ENCODE data around the gene ANK2.

Gene ANK2

DNA sequence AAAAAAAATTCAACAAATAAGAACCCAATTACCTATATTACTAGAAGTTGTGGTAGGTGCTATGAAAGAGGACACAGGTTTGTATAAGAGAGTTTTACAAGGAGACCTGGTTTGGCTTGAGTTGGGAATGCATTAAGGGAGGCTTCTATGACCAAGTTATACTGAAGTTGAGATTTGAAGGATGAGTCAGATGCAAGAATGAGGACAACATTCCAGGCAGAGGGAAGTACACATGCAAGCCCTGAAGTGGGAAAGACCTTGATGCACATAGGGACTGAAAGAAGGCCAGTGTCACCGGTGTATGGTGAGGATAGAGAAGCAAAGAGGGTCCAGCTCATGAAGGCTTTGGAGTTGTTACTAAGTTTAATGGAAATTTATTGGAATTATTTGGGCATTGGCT is 52.2 kb downstream of the ANK2 start:
- no peak for DNase-seq

DNA sequence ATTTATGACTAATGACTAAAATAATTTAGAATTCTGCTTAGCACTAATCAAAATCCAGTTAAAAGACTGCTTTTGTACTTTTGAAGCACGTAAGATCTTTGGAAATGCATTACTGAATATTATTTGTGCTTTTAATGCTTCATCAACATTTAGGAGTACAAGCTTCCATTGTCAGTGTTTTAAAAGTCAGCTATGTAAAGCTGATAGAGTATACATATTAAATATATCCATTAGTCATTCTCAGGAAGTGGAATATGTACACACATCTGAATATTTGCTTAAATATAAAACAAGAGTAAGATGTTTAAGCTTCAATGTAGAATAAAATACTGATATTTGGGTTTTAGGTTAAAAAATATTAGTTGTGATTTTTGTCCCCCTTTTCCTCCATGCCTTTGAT is 54.1 kb downstream of the ANK2 start:
- DNase-seq = no peak

DNA sequence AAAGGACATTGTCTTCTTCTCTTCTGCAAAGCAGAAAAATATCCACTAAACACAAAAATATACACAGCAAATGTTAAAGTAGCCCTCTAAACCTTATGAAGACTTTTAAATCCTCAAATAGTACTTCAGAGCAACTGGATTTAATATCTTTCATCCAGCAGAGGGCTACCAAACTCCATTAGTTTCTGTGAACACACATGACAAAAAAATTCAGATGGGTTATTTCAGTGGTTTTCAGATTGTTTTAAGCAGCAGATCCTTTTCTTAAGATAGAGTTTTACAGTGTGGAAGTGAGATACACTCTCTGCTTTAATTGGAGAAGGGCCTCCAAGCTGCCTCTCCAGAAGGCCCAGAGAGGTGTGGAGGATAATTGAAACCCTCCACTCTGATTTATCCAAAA is 56.7 kb downstream of the ANK2 start:
- no peak for DNase-seq

DNA sequence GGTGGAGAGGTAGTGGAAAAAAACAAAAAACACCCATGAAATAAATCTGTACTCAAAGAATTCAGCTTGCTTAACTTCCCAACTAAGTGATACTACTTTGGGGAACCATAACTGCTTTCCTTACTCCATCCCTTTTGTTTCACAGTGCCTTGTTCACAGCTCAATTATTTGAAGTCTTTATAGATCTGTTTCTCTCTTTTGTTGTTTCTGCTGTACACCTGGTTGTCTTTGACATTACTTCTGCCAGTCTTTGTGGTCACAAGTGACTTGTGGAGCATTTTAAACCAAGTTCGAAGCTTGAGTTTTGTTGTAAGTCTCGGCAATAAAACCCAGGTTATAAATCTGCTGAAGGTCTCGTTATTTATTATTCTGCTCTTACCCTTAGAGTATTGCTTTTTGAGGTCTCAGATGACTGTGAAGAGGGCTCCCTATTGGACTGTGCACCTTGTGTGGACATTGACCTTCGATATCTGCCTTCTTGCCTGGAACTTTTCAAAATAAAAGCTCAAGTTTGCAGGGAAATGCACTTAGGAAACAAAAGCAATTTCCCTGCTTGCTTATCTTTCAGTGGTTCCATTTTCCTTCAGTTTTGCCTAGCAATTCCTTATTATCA is 59.8 kb downstream of the ANK2 start:
- no peak for DNase-seq

DNA sequence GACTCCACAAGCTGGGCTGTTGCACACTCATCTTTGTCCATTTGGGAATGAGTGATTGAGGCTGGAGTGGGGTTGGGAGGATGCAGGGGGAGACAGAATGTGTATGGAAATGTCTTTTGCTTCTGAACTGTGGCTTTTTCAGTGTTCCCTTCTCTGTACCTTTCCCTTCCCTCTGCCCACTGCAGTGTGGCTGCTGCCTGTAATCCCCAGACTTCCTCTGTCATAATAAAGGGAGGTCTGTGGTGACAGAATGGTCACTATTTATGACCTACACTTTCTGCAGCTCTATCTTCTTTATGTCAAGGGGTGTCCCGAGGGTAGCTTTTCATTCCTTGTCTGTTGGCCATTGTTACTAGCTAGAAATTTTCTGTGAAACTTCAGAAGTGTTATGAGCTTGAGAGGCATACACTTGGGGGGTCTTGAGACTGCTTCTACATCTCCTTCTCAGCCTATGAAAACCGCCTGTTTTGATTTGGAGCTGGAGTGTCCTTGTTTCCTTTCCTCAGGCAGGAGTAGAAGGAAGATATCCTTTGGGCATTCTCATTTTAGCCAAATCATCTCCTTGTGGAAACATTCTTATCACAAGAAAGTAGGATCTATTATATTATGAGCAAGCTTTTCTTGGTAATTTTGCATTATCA is 63.0 kb downstream of the ANK2 start:
- DNase-seq = no peak

DNA sequence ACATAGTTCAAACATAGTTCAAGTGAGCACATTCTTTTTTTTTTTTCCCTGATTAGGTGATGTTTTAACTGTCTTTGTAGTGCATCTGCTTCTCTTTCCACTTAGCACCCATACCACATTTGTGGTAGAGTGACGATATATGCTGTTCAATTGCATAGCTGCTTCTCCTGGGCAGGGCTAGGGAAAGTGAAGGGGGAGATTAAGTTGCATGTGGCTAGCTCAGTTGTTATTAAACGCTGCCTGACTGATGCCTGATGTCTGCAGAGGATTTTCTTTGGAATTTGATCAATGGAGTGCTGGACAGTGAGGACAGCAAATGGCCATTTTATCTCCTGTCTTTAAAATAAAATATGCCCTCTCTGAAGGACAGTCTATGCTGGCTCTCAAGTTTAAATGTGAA is 63.7 kb downstream of the ANK2 start:
- DNase-seq = no peak

DNA sequence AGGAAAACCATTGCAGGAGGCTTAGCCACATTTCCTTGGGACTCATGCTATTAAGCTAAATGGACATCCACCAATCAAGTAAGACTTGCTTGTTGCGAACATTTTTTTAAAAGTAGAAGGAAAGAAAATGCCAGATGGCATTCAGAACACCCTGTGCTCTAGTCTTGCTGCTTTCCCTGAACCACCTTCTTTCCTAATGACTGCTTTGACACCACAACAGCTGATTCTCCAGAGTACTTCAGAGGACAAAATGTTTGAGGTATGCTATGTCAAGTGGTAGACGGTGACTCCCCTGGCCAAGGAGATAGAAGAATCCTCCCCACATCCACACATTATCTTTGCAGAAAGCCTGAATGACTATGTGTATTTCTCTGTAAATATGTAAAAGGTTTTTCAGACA is 65.4 kb downstream of the ANK2 start:
- no peak for DNase-seq

DNA sequence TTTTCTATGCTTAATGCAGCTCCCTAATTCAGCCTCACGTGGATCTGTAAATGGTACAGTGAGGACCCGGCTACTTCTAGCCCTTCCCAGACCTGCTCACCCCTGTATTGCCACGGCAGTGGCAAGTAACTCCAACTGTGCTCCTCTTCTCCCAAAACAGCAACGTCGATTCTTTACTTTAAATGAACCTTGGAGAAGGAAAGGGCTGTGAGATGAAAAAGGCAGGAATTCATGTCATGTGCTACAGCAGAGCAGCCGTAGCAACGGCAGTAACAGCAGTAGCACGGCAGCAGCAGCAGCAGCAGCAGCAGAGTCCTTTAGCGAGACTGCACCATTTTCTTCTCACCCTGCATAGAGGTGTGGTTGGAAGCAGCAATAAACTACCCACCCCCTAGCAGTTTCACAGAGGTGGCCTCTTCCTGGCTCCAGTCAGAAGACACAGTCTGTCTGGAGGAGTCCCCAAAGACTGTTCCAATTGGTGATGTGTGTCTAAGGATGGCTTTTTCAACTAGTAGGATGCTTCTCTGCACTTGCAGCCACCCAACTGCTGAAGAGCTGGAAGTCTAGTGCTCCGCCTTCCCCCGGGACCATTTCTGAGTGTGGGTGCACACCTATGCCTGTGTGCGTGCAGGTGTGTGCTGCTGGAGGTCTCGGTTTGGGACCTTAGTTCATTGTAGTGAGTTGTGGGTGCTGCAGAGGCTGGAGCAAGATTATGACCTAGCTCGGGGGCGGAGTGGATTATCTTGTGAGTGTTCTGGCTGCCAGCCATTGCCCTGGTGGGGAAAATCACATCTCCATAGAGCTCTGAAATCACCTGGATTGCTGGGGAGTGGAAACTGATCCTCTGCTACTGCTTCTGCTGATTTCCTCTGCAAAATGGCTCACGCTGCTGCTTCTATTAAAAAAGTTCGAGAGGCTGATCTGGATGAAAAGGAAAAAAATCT is 67.2 kb downstream of the ANK2 start:
- no peak for DNase-seq

DNA sequence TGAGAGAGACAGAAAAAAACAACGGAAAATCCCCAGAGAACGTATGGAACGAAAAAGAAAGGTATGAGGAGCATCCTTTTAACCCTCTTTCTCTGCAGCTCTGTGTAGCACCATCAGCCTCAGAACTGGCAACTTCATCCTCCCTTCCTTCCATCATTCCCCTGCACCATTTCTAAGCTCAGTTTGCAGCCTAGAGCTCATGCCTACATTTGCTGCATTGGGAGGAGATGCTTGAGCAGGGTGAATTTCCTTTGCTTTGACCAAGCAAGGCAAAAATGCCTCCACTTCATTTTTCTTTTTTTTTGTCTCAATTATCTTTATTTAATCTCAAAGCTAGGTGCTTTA is 67.9 kb downstream of the ANK2 start:
- DNase-seq = no peak

DNA sequence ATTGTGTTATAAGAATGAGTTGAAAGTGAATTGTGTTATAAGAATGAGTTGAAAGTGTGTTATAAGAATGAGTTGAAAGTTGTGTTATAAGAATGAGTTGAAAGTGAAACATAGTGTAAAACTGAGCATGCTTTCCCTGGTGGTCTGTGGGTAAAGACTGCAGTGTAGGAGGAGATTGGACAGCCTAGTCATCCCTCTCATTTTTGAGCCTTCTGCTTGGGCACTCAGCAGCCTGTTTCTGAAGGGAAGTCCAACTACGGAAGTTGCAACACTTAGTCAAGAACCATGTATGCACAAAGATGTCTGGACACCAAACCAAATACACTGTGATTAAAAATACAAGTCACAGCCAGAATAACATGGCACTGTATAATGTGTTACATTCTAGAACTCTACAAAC is 72.6 kb downstream of the ANK2 start:
- no peak for DNase-seq

DNA sequence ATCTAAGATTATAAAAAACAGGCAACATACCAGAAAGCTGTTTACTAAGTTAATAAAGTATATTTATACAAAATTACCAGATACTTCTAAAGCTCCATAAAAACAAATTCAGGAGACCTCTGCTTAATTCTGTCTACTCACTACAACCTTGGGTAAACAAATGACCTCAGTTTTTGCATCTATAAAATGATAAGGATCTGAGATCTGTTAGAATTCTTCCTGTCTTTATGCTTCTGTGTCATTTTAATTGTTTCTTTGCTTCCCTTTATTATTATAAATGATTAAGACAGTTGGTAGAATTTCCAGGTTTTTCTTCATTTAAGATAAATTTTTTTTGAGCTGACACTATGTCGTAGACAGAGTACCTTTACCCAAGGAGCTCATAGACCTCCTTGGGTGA is 76.0 kb downstream of the ANK2 start:
- DNase-seq = no peak

DNA sequence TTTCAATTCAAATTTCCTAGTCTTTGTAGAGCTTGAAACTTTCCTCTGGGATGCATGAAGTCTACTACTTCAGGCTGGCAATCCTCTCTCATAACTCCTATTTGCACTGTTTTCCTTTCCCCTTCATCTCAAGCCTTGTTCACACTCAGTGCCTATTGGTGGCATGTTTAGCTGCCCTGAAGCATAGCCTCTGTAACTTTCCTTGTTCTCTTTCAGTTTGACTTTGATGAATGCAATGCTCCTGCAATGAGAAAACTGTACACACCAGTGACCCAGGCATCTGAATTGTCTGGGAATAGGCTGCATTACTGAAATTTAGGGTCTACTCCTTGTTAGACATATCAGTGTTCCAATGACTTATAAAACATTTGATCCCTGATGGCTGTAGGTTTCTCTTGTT is 81.7 kb downstream of the ANK2 start:
- no peak for DNase-seq

DNA sequence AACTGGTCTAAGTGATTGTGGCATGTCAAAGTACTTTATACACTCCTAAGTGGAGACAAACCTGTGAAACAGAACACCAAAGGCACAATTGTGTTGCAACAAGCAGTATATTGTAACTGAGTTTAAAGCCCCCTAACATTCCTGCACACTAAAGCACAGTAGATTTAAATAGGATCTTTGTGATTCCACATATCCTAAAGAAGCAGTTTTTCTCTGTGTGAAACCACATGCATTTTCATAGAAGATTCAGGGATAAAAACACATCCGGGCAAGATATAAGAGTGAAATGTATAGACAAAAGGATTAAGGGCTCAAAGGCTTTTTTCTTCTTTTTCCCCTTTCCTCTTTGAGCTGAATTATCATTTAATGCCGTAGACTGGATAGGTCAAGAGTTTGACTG is 82.2 kb downstream of the ANK2 start:
- DNase-seq = no peak

DNA sequence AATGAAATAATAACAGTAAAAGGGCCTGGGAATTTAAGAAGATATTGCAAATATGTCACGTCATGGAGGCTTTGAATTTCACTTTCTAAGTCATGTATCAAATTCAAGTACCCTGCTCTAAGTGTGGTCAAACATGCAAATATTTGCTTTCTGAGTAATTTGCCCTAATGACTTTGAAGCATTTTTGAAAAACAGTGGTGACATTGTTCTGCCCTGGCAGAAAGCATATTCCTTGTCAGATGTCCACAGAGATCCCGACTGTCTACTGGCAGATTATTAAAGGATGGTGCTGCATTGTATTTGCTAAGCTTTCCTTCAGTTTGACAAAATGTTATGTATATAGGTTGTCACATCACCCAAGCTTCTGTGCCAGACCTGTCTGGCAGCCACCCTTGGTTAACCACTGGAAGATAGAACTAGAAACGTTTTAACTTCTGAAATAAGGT is 92.5 kb downstream of the ANK2 start:
- no peak for DNase-seq

DNA sequence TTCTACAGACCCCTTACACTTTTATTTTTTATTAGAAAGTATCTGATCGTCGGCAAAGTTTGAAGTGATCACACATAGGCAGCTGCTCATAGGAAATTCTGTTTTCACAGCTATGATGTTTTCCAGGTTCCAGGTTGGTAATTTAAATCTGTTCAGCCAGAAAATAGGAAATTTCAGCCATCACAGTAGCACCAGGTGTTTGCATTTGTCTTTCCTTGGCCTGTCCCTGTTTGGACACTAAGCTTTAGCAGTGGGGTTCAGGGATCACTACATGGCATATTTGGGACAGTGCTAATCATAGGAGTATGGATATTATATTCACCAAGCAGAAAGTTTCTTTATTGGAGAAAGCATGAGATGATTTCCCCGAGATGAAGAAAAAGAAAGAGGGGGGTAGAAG is 92.9 kb downstream of the ANK2 start:
- DNase-seq = no peak

DNA sequence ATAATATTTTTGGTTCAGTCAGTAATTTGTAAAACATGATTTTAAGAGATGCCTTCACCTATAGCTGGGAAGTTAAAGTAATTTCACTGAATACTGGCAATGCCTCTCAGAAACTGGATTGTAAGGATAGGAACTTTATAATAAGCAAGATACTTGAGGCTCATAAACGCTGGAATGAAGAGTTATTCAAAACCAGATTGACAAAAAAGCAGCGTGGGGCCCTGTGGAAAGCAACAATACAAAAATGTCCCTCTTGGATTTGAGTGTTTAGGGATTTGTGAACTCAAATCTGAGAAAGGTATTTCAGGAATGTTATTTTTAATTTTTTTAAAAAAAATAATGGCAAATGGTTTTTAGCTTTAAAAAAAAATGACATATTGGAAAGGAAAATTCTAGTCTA is 94.6 kb downstream of the ANK2 start:
- no peak for DNase-seq

DNA sequence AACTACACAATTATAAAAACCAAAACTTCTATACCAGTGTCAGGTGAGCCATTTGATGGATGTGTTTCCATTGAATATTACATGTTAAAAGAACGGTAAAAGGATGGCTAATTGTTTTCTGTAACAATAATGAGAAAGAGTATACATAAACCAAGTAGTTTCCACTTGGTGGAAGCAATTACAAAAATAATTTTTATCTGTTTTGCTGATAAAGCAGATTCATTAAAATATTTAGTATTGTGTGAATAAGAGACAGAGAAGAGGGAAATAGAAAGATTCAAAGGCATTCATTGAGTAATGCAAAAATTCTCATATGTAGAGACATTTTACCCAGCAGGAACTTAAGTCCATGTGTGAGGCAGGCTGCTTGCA is 95.7 kb downstream of the ANK2 start:
- DNase-seq = no peak

DNA sequence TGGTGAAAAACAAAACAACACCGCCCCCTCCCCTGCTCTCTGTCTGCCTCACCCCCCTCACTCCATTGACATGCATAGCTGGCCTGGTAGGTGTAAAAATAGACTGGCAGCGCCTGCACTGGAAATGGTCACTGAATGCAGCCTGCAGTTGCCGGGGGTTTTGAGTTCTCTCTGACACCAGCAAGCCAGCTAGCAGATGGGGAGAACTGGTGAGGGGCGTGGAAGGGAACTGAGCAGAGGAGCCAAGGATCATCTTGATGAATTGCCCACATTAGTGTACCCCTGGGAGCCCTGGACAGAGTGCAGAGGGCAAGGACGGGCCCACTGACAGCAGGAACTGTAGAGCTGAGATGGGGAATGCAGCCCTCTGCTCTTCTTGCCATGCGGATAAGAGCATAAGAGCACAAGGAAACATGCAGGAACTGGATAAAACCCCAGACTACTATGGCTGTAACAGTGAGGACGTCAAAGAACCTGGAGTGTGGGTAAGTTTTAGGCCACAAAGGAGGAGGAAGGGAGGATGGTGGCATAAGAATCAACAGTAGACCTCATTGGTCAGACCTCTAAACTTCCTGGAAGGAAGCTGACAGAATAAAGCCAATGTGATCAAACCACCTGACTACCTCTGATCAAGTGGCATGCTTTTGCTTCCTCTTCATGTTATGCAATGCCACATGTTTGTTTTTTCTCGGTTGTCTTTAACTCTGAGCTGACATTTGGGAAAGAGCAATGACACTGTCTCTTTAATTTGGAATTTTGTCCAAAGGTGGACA is 96.3 kb downstream of the ANK2 start:
- DNase-seq = no peak

DNA sequence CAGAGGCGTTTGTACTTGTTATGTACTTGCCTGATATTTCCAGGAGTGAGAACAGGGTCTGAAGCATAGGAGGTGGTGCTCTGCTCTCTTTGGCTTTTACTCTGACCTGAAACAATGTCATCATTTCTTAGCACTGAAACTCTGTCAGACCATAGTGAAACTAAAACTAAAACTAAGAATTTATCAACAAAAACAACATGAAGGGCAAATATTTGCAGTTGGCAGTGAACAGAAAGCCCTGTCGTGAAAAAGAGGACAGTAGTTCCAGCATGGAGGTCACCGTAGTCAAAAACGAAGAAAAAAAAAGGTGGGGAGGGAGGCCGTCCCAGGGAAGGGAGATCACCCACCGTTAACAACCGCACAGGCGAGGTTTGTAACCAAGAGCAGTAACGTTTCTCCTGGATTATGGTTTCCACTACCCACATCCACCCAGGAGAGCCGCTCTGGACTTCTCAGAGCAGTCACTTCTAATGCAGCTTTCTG is 97.5 kb downstream of the ANK2 start:
- DNase-seq = peak; percentile 2

DNA sequence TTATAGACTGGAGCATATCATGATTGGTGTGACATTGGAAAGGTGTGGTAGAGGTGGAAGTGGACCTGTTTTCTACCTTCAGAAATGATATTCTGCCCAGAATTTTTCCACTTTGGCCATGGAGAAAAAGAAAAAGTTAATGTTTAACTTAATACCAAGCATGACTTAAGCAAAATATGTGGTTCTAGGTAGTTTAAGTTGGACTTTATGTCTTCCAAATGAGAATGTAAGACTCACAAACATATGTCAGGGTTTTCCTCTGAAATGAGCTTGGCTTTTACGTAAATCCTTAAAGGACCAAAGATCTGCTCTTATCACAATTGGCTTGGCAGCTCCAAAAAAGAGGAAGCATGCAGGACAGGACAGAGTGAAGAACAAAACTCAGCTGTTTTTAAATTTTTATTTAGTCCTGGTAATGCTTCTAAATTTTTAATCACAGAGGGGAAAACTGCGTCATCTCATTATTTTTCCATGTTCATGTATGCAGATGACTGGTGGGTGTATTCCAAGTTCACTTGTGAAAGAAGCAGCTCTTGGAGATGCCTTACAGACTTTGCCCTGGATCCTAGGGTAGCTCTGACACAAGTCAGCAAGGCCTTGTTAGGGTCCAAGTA is 98.2 kb downstream of the ANK2 start:
- DNase-seq = no peak

DNA sequence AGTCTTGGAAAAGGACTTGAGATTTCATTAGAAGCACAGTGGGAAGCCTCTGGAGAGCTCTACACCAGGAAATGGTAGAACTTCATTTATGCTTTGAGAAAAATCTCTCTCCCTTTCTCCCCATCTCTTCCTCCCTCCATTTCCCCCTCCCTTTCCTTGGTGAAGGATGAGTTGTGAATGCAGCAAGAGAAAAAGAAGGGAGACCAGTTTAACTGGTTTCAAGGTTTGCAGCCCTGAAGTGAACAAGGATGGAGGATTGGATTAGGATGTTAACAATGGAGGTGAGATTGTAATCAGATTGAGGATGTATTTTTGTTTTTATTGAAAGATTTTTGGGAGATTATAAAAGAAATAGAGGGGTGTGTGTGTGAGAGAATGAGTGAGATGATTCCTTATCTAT is 99.5 kb downstream of the ANK2 start:
- no peak for DNase-seq

DNA sequence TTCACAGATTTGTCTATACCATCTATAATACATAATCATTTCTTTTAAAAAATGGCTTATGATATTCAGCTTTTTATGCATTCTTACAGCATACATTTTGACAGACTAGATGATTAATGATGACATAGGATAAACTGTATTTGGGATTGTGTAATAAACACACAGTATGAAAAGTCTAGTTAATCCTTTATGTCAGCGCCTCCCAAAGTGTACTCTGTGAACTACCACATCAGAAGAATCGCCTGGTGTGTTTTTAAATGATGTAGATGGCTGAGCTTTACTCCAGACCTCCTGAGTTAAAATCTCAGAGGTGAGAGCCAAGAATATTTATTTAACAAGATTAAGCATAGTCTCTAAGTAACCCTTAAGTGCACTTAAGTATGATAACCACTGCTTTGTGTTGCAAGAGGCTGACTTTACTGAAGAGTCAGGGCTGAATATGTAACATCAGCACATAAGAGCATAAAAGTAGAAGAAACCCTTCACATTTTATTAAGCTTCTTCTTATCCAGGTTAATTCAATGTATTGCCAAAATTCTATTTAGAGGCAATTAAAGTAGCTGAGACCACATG is 104.2 kb downstream of the ANK2 start:
- no peak for DNase-seq

DNA sequence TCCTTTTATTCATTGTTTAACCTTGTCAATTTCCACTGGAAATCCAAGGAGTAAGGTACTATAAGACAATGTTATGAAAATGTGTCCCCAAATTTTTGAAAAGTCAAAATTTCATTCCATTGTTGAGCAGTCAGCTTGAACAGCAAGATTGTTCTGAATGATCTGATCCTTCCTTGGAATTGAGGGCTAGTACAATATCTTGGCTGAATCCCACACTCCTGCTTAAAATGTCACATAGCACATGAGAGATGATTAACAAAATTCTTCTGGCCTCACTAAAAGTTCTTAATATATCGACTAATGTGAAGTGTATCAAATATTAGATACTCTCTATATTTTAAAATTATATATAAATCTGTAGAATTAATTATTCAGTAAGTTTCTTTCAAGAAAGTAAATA is 104.8 kb downstream of the ANK2 start:
- no peak for DNase-seq

All from inflammatory macrophage treated with lipopolysaccharide for 4 hours (primary cell).